ENCODE measurements around the gene ITIH5. TPM values are rescaled to one million over a fixed set of nuclear protein-coding genes. Genes with fewer than 3 reads are reported as not detected.

Gene ITIH5
- polyA plus RNA-seq, 3 donors = not detected

GRCh38 chr10:7596356-7596755, 70.4 kb downstream of the ITIH5 start:
- Histone ChIP-seq H3K9me3 (replicated peaks in 1 of 2; ENCODE audit: control insufficient read depth in 1 of 2, insufficient read depth in 1 of 2, low read length in 2 of 2) (peaks cover under 1 to 4% of the 10 kb centered on the region in 2 donors), H4K20me1 (ENCODE audit: insufficient read depth, low read length) (no peaks in the 10 kb centered on the region), H3K4me1 (ENCODE audit: control insufficient read depth in 1 of 2, insufficient read depth in 2 of 2, low read length in 2 of 2) (no peaks in the 10 kb centered on the region), H3K36me3 (replicated peaks in 1 of 2; ENCODE audit: control insufficient read depth in 1 of 2, insufficient read depth in 2 of 2, low read length in 2 of 2) (no peaks in the 10 kb centered on the region), H3K79me2 (ENCODE audit: insufficient read depth, low read length) (no peaks in the 10 kb centered on the region), H3K4me2 (replicated peaks; ENCODE audit: extremely low read depth, low read length, poor library complexity, severe bottlenecking) (no peak overlapping the region), H3K9ac (ENCODE audit: insufficient read depth, low read length, poor library complexity, severe bottlenecking) (no peak overlapping the region), H3K27me3 (ENCODE audit: control insufficient read depth in 2 of 2, insufficient read depth in 2 of 2, low read length in 2 of 2) (no peaks in the 10 kb centered on the region), H3K27ac (ENCODE audit: low read depth in 1 of 2, low read length in 2 of 2) (no peak overlapping the region), H2AFZ (ENCODE audit: insufficient read depth, low read depth, low read length, poor library complexity, severe bottlenecking) (no peak overlapping the region), H3K4me3 (replicated peaks in 1 of 3; ENCODE audit: low read depth in 2 of 3, low read length in 3 of 3) (no peak overlapping the region)
- 35% methylated on average over 6 of the region's 6 CpGs for WGBS (ENCODE audit: insufficient coverage)
- no peak for DNase-seq
- TF ChIP-seq, protein P1, sequence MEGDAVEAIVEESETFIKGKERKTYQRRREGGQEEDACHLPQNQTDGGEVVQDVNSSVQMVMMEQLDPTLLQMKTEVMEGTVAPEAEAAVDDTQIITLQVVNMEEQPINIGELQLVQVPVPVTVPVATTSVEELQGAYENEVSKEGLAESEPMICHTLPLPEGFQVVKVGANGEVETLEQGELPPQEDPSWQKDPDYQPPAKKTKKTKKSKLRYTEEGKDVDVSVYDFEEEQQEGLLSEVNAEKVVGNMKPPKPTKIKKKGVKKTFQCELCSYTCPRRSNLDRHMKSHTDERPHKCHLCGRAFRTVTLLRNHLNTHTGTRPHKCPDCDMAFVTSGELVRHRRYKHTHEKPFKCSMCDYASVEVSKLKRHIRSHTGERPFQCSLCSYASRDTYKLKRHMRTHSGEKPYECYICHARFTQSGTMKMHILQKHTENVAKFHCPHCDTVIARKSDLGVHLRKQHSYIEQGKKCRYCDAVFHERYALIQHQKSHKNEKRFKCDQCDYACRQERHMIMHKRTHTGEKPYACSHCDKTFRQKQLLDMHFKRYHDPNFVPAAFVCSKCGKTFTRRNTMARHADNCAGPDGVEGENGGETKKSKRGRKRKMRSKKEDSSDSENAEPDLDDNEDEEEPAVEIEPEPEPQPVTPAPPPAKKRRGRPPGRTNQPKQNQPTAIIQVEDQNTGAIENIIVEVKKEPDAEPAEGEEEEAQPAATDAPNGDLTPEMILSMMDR (IDR thresholded peaks at IDR 0.05) = no peak
- H3K27me3 Mint-ChIP-seq (ENCODE audit: low read depth in 3 of 3) = peaks cover 5 to 7% (median 5%) of the 10 kb centered on the region in 3 donors
- H3K4me1 Mint-ChIP-seq = no peaks in the 10 kb centered on the region
- H3K27ac Mint-ChIP-seq = no peak overlapping the region
- intact Hi-C loops (cut with micrococcal nuclease) = no loop called here
- H3K9me3 Mint-ChIP-seq = peaks cover 0 to 4% (median under 1%) of the 10 kb centered on the region in 7 donors
- no peak overlapping the region for H3K4me3 Mint-ChIP-seq
- H3K36me3 Mint-ChIP-seq = no peaks in the 10 kb centered on the region

DNA sequence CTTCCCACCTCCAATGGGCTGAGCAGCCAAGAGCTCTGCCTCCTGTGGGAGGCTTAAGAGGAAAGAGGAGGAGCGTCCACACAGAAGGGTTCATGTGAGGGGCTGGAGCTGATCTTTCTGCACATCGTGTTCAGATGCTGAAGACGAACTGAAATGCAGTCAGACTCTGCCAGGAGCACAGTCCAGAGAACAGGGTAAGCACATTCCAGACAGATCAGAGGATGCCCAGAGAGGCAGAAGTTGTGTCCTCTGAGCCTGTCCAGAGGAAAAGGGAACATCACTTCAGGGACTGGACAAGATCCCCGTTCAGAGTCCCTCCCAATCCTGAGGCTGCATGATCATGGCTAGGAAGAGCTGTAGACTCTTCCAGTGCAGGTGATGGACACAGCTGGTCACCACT, 72.9 kb downstream of the ITIH5 start:
- no peaks in the 10 kb centered on the region for H3K4me1 ChIP-seq (ENCODE audit: control insufficient read depth in 1 of 2, insufficient read depth in 2 of 2, low read length in 2 of 2)
- no peak for DNase-seq
- intact Hi-C loops (cut with micrococcal nuclease) = no loop called here
- Mint-ChIP-seq H3K4me1 (peaks cover 3% of the 10 kb centered on the region), H3K4me3 (no peak overlapping the region), H3K36me3 (no peaks in the 10 kb centered on the region), H3K9me3 (peaks cover 0 to 1% (median 0%) of the 10 kb centered on the region in 7 donors), H3K27me3 (ENCODE audit: low read depth in 3 of 3) (peaks cover 0 to 7% (median 7%) of the 10 kb centered on the region in 3 donors), H3K27ac (no peak overlapping the region)
- H3K9me3 ChIP-seq (replicated peaks in 1 of 2; ENCODE audit: control insufficient read depth in 1 of 2, insufficient read depth in 1 of 2, low read length in 2 of 2) = no peaks in the 10 kb centered on the region
- WGBS (ENCODE audit: insufficient coverage) = 92% methylated on average over 4 of the region's 4 CpGs
- H3K4me2 ChIP-seq (replicated peaks; ENCODE audit: extremely low read depth, low read length, poor library complexity, severe bottlenecking) = no peak overlapping the region
- H4K20me1 ChIP-seq (ENCODE audit: insufficient read depth, low read length) = no peaks in the 10 kb centered on the region
- H2AFZ ChIP-seq (ENCODE audit: insufficient read depth, low read depth, low read length, poor library complexity, severe bottlenecking) = no peak overlapping the region
- H3K4me3 ChIP-seq (replicated peaks in 1 of 3; ENCODE audit: low read depth in 2 of 3, low read length in 3 of 3) = no peak overlapping the region
- H3K27me3 ChIP-seq (ENCODE audit: control insufficient read depth in 2 of 2, insufficient read depth in 2 of 2, low read length in 2 of 2) = no peaks in the 10 kb centered on the region
- H3K79me2 ChIP-seq (ENCODE audit: insufficient read depth, low read length) = no peaks in the 10 kb centered on the region
- no peak overlapping the region for H3K9ac ChIP-seq (ENCODE audit: insufficient read depth, low read length, poor library complexity, severe bottlenecking)
- TF ChIP-seq, protein P1 (IDR thresholded peaks at IDR 0.05) = no peak
- H3K27ac ChIP-seq (ENCODE audit: low read depth in 1 of 2, low read length in 2 of 2) = no peak overlapping the region
- H3K36me3 ChIP-seq (replicated peaks in 1 of 2; ENCODE audit: control insufficient read depth in 1 of 2, insufficient read depth in 2 of 2, low read length in 2 of 2) = no peaks in the 10 kb centered on the region
